Nephron progenitor cell (in vitro differentiated cells): ENCODE data around the gene PPIF.

Experiments
- DNase-seq: peaks from one replicate; pipeline ENCODE4 v3.0.0; 2021
- H3K27ac Mint-ChIP-seq: 2 replicates; pipeline ENCODE4 v1.8.0; 2021; ENCODE audit warnings: mild to moderate bottlenecking, moderate library complexity, mixed read lengths
- H3K27me3 Mint-ChIP-seq: 2 replicates; pipeline ENCODE4 v1.8.0; 2021; ENCODE audit warnings: mild to moderate bottlenecking, low read depth, mixed read lengths; ENCODE audit not compliant: poor library complexity
- H3K36me3 Mint-ChIP-seq: 2 replicates; pipeline ENCODE4 v1.8.0; 2021; ENCODE audit warnings: low read depth, mixed read lengths
- H3K4me1 Mint-ChIP-seq: 2 replicates; pipeline ENCODE4 v1.8.0; 2021; ENCODE audit warnings: mixed read lengths
- H3K4me3 Mint-ChIP-seq: 2 replicates; pipeline ENCODE4 v1.8.0; 2021; ENCODE audit warnings: mild to moderate bottlenecking, moderate library complexity, mixed read lengths
- H3K9me3 Mint-ChIP-seq: 2 replicates; pipeline ENCODE4 v1.8.0; 2021; ENCODE audit warnings: mild to moderate bottlenecking, moderate library complexity, mixed read lengths
- CTCF ChIP-seq: fragments of 200-600 bp; sonication (generic); IDR thresholded peaks from 2 replicates; pipeline ENCODE4 v1.5.0; 2021; ENCODE audit warnings: antibody characterized with exemption

The PPIF gene

GRCh38 chr10:79316671-79317431 is 30.4 kb upstream of the PPIF start:
- H3K36me3 Mint-ChIP-seq, result peaks cover 26% of the 10 kb centered on the region
- DNase-seq, result no peak
- H3K27me3 Mint-ChIP-seq, result peaks cover 7% of the 10 kb centered on the region
- H3K4me1 Mint-ChIP-seq, result peaks cover 50% of the 10 kb centered on the region
- H3K9me3 Mint-ChIP-seq, result peaks cover 9% of the 10 kb centered on the region
- no peak overlapping the region for H3K27ac Mint-ChIP-seq
- no peak for TF ChIP-seq CTCF
- H3K4me3 Mint-ChIP-seq, result no peak overlapping the region

DNA sequence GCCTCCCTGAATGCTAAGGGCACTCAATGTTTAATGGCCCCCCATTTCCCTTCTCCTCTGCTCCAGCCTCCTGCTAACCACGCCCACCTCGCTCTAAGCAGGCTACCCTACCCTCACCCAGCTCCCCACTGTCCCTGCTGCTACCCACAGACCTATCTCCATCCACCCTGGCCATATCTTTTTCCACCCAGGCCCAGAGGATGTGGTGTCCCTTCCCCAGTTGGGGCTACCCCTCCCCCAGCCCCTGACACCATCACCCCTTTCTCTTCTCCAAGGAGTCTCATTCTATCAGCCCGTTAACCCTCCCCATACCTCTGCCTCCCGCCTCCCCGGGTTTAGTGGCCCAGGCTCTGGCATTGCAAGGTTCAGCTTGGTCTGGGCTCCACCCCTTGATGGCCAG is 28.9 kb upstream of the PPIF start:
- Mint-ChIP-seq H3K9me3 (peaks cover 9% of the 10 kb centered on the region), H3K4me1 (peaks cover 44% of the 10 kb centered on the region), H3K27ac (no peak overlapping the region), H3K36me3 (peaks cover 17% of the 10 kb centered on the region), H3K4me3 (no peak overlapping the region), H3K27me3 (peaks cover 7% of the 10 kb centered on the region)
- no peak for TF ChIP-seq CTCF
- no peak for DNase-seq

DNA sequence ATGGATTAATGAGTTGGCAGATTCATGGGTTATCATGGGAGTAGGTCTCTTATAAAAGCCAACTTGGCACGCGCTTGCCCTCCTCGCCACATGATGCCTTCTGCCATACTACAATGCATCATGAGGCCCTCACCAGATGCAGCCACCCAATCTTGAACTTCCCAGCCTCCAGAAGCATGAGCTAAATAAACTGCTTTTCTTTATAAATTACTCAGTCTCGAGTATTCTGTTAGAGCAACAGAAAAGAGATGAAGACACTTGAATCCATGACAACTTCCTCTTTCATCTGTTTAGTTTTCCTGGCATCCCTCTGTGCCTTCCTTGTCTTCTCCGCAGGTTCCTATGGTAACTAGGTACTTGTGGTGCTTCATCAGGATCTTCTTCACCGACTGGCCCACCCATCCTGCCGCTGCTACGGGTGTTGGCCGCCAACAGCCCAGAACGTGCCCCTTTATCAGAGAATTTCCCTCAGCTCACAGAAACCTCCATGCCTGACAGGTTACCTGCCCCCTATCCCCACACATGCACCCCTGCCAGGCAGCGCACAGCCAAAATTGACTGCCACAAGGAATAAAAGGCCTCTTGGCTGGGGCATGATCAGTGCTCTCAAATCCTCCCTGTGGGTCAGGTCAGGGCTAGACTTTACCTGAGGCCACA is 28.0 kb upstream of the PPIF start:
- no peak overlapping the region for H3K27ac Mint-ChIP-seq
- peaks cover 9% of the 10 kb centered on the region for H3K9me3 Mint-ChIP-seq
- no peak for TF ChIP-seq CTCF
- H3K36me3 Mint-ChIP-seq, result peaks cover 12% of the 10 kb centered on the region
- DNase-seq, result no peak
- peaks cover 40% of the 10 kb centered on the region for H3K4me1 Mint-ChIP-seq
- no peak overlapping the region for H3K4me3 Mint-ChIP-seq
- H3K27me3 Mint-ChIP-seq, result peaks cover 7% of the 10 kb centered on the region

GRCh38 chr10:79320316-79320715 is 27.0 kb upstream of the PPIF start:
- TF ChIP-seq CTCF, result no peak
- H3K4me3 Mint-ChIP-seq, result no peak overlapping the region
- H3K4me1 Mint-ChIP-seq, result peaks cover 39% of the 10 kb centered on the region
- no peak overlapping the region for H3K27ac Mint-ChIP-seq
- peaks cover 9% of the 10 kb centered on the region for H3K9me3 Mint-ChIP-seq
- no peak for DNase-seq
- H3K36me3 Mint-ChIP-seq, result peaks cover 8% of the 10 kb centered on the region
- peaks cover 7% of the 10 kb centered on the region for H3K27me3 Mint-ChIP-seq

- H3K4me3 Mint-ChIP-seq, result no peak overlapping the region
- H3K27me3 Mint-ChIP-seq, result peaks cover 7% of the 10 kb centered on the region
- H3K4me1 Mint-ChIP-seq, result peaks cover 39% of the 10 kb centered on the region
- no peak overlapping the region for H3K27ac Mint-ChIP-seq
- peaks cover 9% of the 10 kb centered on the region for H3K9me3 Mint-ChIP-seq
- DNase-seq, result no peak
- H3K36me3 Mint-ChIP-seq, result peaks cover 1% of the 10 kb centered on the region
- TF ChIP-seq CTCF, result no peak
Measured at GRCh38 chr10:79320820-79321493, 26.3 kb upstream of the PPIF start.
